Measurements from ENCODE around the gene DHCR7.

The DHCR7 gene

GRCh38 chr11:71463331-71464211, 15.4 kb upstream of the DHCR7 start:
- no peak for DNase-seq (ENCODE audit: extremely low read depth, low read depth)
- TF ChIP-seq CTCF (IDR thresholded peaks at IDR 0.05; ENCODE audit: low read depth, low read length), result no peak

GRCh38 chr11:71462726-71463125, 14.5 kb upstream of the DHCR7 start:
- no peak for TF ChIP-seq CTCF (IDR thresholded peaks at IDR 0.05; ENCODE audit: low read depth, low read length)
- DNase-seq (ENCODE audit: extremely low read depth, low read depth), result no peak

- DNase-seq (ENCODE audit: extremely low read depth, low read depth), result no peak
- TF ChIP-seq CTCF (IDR thresholded peaks at IDR 0.05; ENCODE audit: low read depth, low read length), result no peak
These were observed 13.5 kb upstream of the DHCR7 start for GRCh38 chr11:71461696-71462095.

GRCh38 chr11:71459767-71460320, 11.7 kb upstream of the DHCR7 start:
- no peak for DNase-seq (ENCODE audit: extremely low read depth, low read depth)
- no peak for TF ChIP-seq CTCF (IDR thresholded peaks at IDR 0.05; ENCODE audit: low read depth, low read length)

- DNase-seq (ENCODE audit: extremely low read depth, low read depth), result no peak
- TF ChIP-seq CTCF (IDR thresholded peaks at IDR 0.05; ENCODE audit: low read depth, low read length), result no peak
These were observed 11.0 kb upstream of the DHCR7 start for GRCh38 chr11:71459076-71459766.

GRCh38 chr11:71458146-71459070, 10.2 kb upstream of the DHCR7 start:
- no peak for TF ChIP-seq CTCF (IDR thresholded peaks at IDR 0.05; ENCODE audit: low read depth, low read length)
- DNase-seq (ENCODE audit: extremely low read depth, low read depth), result no peak

Data from AG09319 (cell line).